SK-N-SH treated with all-trans-retinoic acid at 6 μM for 48 hours (cell line): ENCODE measurements around the gene MDFIC.

Experiments
- ATAC-seq: fragments of 200-7000 bp; cut with Tn5 transposase; 3 replicates; pipeline ENCODE4 v1.9.1; 2020; ENCODE audit warnings: mild to moderate bottlenecking, moderate library complexity
- ARNTL ChIP-seq: fragments of 450-650 bp; formaldehyde crosslinking; IDR thresholded peaks from 2 replicates; pipeline ENCODE4 v1.5.0; 2020; ENCODE audit warnings: low read depth, mild to moderate bottlenecking, moderate library complexity, borderline replicate concordance
- BACH2 ChIP-seq: fragments of 250-450 bp; sonication (Bioruptor Pico); IDR thresholded peaks from 2 replicates; pipeline ENCODE4 v1.9.0; 2021; ENCODE audit warnings: mild to moderate bottlenecking, borderline replicate concordance
- CSDC2 ChIP-seq: fragments of 250-450 bp; sonication (Bioruptor Pico); IDR thresholded peaks from 2 replicates; pipeline ENCODE4 v1.5.0; 2020; ENCODE audit warnings: mild to moderate bottlenecking, moderate library complexity
- GLIS3 ChIP-seq: fragments of 250-450 bp; sonication (Bioruptor Pico); IDR thresholded peaks from 2 replicates; pipeline ENCODE4 v1.5.0; 2020; ENCODE audit warnings: mild to moderate bottlenecking, moderate library complexity
- ISL1 ChIP-seq: fragments of 250-450 bp; sonication (Bioruptor Pico); IDR thresholded peaks from 2 replicates; pipeline ENCODE4 v2.1.2; 2022; ENCODE audit warnings: mild to moderate bottlenecking, moderate library complexity
- OSR1 ChIP-seq: fragments of 250-450 bp; sonication (Bioruptor Pico); IDR thresholded peaks from 2 replicates; pipeline ENCODE4 v1.8.0; 2022; ENCODE audit warnings: moderate library complexity, mild to moderate bottlenecking, inconsistent platforms
- POU6F1 ChIP-seq: fragments of 250-450 bp; sonication (Bioruptor Pico); IDR thresholded peaks from 2 replicates; pipeline ENCODE4 v1.8.0; 2021; ENCODE audit warnings: low read depth, mild to moderate bottlenecking, moderate library complexity, borderline replicate concordance
- PPARA ChIP-seq: fragments of 250-450 bp; sonication (Bioruptor Pico); IDR thresholded peaks from 2 replicates; pipeline ENCODE4 v1.5.0; 2020; ENCODE audit warnings: mild to moderate bottlenecking, borderline replicate concordance
- RARB ChIP-seq: fragments of 250-450 bp; sonication (Bioruptor Pico); IDR thresholded peaks from 2 replicates; pipeline ENCODE4 v1.8.0; 2021; ENCODE audit warnings: mild to moderate bottlenecking, moderate library complexity
- SNAI2 ChIP-seq: fragments of 250-450 bp; sonication (Bioruptor Pico); IDR thresholded peaks from 2 replicates; pipeline ENCODE4 v1.5.0; 2020; ENCODE audit warnings: mild to moderate bottlenecking, moderate library complexity
- TCF4 ChIP-seq: fragments of 250-450 bp; sonication (Bioruptor Pico); IDR thresholded peaks from 2 replicates; pipeline ENCODE4 v1.8.0; 2021; ENCODE audit warnings: mild to moderate bottlenecking, moderate library complexity, borderline replicate concordance
- TOX ChIP-seq: fragments of 250-450 bp; sonication (Bioruptor Pico); IDR thresholded peaks from 2 replicates; pipeline ENCODE4 v1.8.0; 2021; ENCODE audit warnings: mild to moderate bottlenecking, moderate library complexity, borderline replicate concordance
- TSHZ2 ChIP-seq: fragments of 250-450 bp; sonication (Bioruptor Pico); IDR thresholded peaks from 2 replicates; pipeline ENCODE4 v1.5.0; 2020; ENCODE audit warnings: mild to moderate bottlenecking, moderate library complexity
- ZC3H10 ChIP-seq: fragments of 250-450 bp; sonication (Bioruptor Pico); IDR thresholded peaks from 2 replicates; pipeline ENCODE4 v1.5.1; 2021; ENCODE audit warnings: mild to moderate bottlenecking, moderate library complexity
- ZFP3 ChIP-seq: fragments of 250-450 bp; sonication (Bioruptor Pico); IDR thresholded peaks from 2 replicates; pipeline ENCODE4 v1.5.0; 2020; ENCODE audit warnings: mild to moderate bottlenecking, moderate library complexity
- ZFP30 ChIP-seq: fragments of 450-650 bp; formaldehyde crosslinking; IDR thresholded peaks from 2 replicates; pipeline ENCODE4 v1.5.0; 2022; ENCODE audit warnings: mild to moderate bottlenecking, moderate library complexity
- ZNF565 ChIP-seq: fragments of 450-650 bp; formaldehyde crosslinking; conservative IDR thresholded peaks from 2 replicates; pipeline ENCODE4 v1.5.0; 2020; ENCODE audit warnings: low read depth, mild to moderate bottlenecking, moderate library complexity
- ZNF70 ChIP-seq: fragments of 450-650 bp; formaldehyde crosslinking; IDR thresholded peaks from 2 replicates; pipeline ENCODE4 v1.5.0; 2020; ENCODE audit warnings: mild to moderate bottlenecking, moderate library complexity
- ZNF8 ChIP-seq: fragments of 450-650 bp; formaldehyde crosslinking; IDR thresholded peaks from 2 replicates; pipeline ENCODE4 v1.5.0; 2020; ENCODE audit warnings: mild to moderate bottlenecking, moderate library complexity
- TF ChIP-seq, protein P1 (sequence below): fragments of 250-450 bp; sonication (Bioruptor Pico); IDR thresholded peaks from 2 replicates; pipeline ENCODE4 v1.5.1; 2021; ENCODE audit warnings: mild to moderate bottlenecking, moderate library complexity

The MDFIC gene

DNA sequence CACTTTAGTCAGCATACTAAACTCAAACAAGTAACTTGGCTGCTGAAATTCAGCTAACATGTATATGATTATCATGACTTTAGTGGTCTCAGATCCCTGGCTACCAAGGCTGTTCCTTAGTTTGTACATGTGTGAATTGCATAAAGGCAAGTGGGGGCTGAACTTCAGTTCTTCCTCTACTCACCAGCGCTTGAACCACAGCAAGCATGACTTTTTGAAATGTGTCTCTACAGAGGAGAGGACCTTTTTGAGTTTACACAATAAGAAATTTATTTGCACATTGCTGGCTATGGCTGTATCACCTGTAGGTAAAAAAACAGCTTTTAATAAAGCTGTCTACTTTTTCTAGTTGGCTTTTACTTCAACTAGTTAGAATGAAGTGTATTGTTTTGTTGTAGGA, 48.8 kb downstream of the MDFIC start:
- no peak for ATAC-seq
- TF ChIP-seq ZNF8 (CRISPR knock-in tag) (no peak), BACH2 (CRISPR knock-in tag) (no peak), TCF4 (CRISPR knock-in tag) (no peak), ZFP3 (no peak), ZC3H10 (CRISPR knock-in tag) (no peak), TSHZ2 (no peak), SNAI2 (CRISPR knock-in tag) (no peak), ARNTL (no peak), RARB (CRISPR knock-in tag) (no peak)
- TF ChIP-seq, protein P1, sequence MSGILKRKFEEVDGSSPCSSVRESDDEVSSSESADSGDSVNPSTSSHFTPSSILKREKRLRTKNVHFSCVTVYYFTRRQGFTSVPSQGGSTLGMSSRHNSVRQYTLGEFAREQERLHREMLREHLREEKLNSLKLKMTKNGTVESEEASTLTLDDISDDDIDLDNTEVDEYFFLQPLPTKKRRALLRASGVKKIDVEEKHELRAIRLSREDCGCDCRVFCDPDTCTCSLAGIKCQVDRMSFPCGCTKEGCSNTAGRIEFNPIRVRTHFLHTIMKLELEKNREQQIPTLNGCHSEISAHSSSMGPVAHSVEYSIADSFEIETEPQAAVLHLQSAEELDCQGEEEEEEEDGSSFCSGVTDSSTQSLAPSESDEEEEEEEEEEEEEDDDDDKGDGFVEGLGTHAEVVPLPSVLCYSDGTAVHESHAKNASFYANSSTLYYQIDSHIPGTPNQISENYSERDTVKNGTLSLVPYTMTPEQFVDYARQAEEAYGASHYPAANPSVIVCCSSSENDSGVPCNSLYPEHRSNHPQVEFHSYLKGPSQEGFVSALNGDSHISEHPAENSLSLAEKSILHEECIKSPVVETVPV = no peak

- no peak for ATAC-seq
- TF ChIP-seq PPARA = no peak
- TF ChIP-seq ZNF8 (CRISPR knock-in tag) = no peak
- TF ChIP-seq RARB (CRISPR knock-in tag) = no peak
- TF ChIP-seq ZNF70 (CRISPR knock-in tag) = no peak
- no peak for TF ChIP-seq ZFP30 (CRISPR knock-in tag)
- TF ChIP-seq ARNTL = no peak
- TF ChIP-seq ZFP3 = no peak
- TF ChIP-seq ZC3H10 (CRISPR knock-in tag) = no peak
- TF ChIP-seq POU6F1 = no peak
- TF ChIP-seq TOX = no peak
- no peak for TF ChIP-seq SNAI2 (CRISPR knock-in tag)
Observed at GRCh38 chr7:114972567-114972966, 50.7 kb downstream of the MDFIC start.

- ATAC-seq = no peak
- TF ChIP-seq RARB (CRISPR knock-in tag) (no peak), ZNF70 (CRISPR knock-in tag) (no peak), ZNF565 (CRISPR knock-in tag) (no peak), SNAI2 (CRISPR knock-in tag) (no peak), ISL1 (CRISPR knock-in tag) (no peak), GLIS3 (CRISPR knock-in tag) (no peak), CSDC2 (CRISPR knock-in tag) (no peak), OSR1 (CRISPR knock-in tag) (no peak), ZFP3 (no peak), ZC3H10 (CRISPR knock-in tag) (no peak), ARNTL (no peak)
- TF ChIP-seq, protein P1 = no peak
Observed at GRCh38 chr7:114973147-114973546, 51.3 kb downstream of the MDFIC start.

DNA sequence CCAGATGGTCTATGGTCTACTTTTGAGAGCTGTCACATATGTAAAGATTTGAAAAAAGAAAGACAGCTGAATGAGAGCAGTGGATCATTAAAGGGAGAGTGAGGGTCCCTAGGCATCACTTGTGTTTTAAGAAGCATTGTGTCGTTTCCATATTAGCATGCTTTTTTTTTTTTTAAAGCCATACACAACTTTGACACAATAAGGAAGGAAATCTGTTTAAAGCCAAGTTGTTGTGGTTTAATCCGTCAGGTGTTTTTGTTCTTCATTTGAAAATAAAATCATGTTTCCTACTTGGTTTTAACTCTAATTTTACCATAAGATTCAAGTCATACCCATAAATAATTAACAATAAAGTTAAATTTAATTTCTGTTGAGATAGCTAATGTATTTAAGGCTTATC, 53.5 kb downstream of the MDFIC start:
- no peak for ATAC-seq
- TF ChIP-seq ZNF70 (CRISPR knock-in tag) (no peak), POU6F1 (no peak), ZNF565 (CRISPR knock-in tag) (no peak), ZFP3 (no peak), OSR1 (CRISPR knock-in tag) (no peak)
